Kidney capillary endothelial cell (primary cell): ENCODE measurements around the gene MRTFA.
"Not testable (repeated sequence)": the region's sequence is repeated elsewhere in the genome, so short reads cannot be mapped to it uniquely, and the experiment has no call there.

Experiments
- DNase-seq: peaks from one replicate; pipeline ENCODE4 v3.0.0-alpha.2; 2018; ENCODE audit warnings: low spot score

MRTFA gene

GRCh38 chr22:40394607-40395006 is 241.9 kb downstream of the MRTFA start:
- DNase-seq: no peak

- DNase-seq: no peak
These were observed 243.9 kb downstream of the MRTFA start for GRCh38 chr22:40392618-40393017.

- no peak for DNase-seq
These were observed 245.1 kb downstream of the MRTFA start for GRCh38 chr22:40391417-40391816.

GRCh38 chr22:40388231-40388630 is 248.3 kb downstream of the MRTFA start:
- no peak for DNase-seq

GRCh38 chr22:40387746-40388145 is 248.8 kb downstream of the MRTFA start:
- DNase-seq: no peak

- DNase-seq: no peak
These were observed 251.3 kb downstream of the MRTFA start for GRCh38 chr22:40385036-40385782.

- no peak for DNase-seq
These were observed 252.6 kb downstream of the MRTFA start for GRCh38 chr22:40383905-40384304.

GRCh38 chr22:40381461-40381860 is 255.1 kb downstream of the MRTFA start:
- no peak for DNase-seq

GRCh38 chr22:40378448-40378847 is 258.1 kb downstream of the MRTFA start:
- DNase-seq: not testable (repeated sequence)

- DNase-seq: no peak
These were observed 258.6 kb downstream of the MRTFA start for GRCh38 chr22:40377931-40378330.

GRCh38 chr22:40376149-40376548 is 260.4 kb downstream of the MRTFA start:
- no peak for DNase-seq

- DNase-seq: no peak
These were observed 262.0 kb downstream of the MRTFA start for GRCh38 chr22:40374567-40374966.

- DNase-seq: no peak
These were observed 267.7 kb downstream of the MRTFA start for GRCh38 chr22:40368836-40369235.

GRCh38 chr22:40368016-40368415 is 268.5 kb downstream of the MRTFA start:
- no peak for DNase-seq

GRCh38 chr22:40367342-40367741 is 269.2 kb downstream of the MRTFA start:
- no peak for DNase-seq

GRCh38 chr22:40366068-40366467 is 270.5 kb downstream of the MRTFA start:
- no peak for DNase-seq

GRCh38 chr22:40364431-40364830 is 272.1 kb downstream of the MRTFA start:
- DNase-seq: no peak

- DNase-seq: no peak
These were observed 273.5 kb downstream of the MRTFA start for GRCh38 chr22:40363059-40363458.

GRCh38 chr22:40361100-40361499 is 275.4 kb downstream of the MRTFA start:
- no peak for DNase-seq
